Sigmoid colon (tissue), 4 donors: ENCODE data around the gene GRB7.

Source experiments
- EP300 ChIP-seq, 4 donors: sonication (generic); formaldehyde crosslinking; IDR thresholded peaks; one replicate each; pipeline ENCODE4 v1.6.1; 2017; ENCODE audit warnings: antibody characterized with exemption in 4 of 4
- POLR2A ChIP-seq, 2 donors: fragments of 450-650 bp; IDR thresholded peaks; one replicate each; pipeline ENCODE4 v1.6.1; 2016; ENCODE audit warnings: antibody characterized with exemption in 2 of 2, mild to moderate bottlenecking in 2 of 2, moderate library complexity in 2 of 2
- POLR2AphosphoS5 ChIP-seq, 4 donors: sonication (generic); formaldehyde crosslinking; IDR thresholded peaks; one replicate each; pipeline ENCODE4 v1.6.1; 2017; ENCODE audit warnings: antibody characterized with exemption in 4 of 4
- TF ChIP-seq, protein P1 (sequence below), 4 experiments: fragments of 450-650 bp in 3 of 4; fragments of 200-600 bp in 1 of 4; IDR thresholded peaks; one replicate each; pipeline ENCODE4 v1.5.1; 2016 to 2019; ENCODE audit warnings: antibody characterized with exemption in 4 of 4, mild to moderate bottlenecking in 3 of 4, moderate library complexity in 2 of 4

DNA sequence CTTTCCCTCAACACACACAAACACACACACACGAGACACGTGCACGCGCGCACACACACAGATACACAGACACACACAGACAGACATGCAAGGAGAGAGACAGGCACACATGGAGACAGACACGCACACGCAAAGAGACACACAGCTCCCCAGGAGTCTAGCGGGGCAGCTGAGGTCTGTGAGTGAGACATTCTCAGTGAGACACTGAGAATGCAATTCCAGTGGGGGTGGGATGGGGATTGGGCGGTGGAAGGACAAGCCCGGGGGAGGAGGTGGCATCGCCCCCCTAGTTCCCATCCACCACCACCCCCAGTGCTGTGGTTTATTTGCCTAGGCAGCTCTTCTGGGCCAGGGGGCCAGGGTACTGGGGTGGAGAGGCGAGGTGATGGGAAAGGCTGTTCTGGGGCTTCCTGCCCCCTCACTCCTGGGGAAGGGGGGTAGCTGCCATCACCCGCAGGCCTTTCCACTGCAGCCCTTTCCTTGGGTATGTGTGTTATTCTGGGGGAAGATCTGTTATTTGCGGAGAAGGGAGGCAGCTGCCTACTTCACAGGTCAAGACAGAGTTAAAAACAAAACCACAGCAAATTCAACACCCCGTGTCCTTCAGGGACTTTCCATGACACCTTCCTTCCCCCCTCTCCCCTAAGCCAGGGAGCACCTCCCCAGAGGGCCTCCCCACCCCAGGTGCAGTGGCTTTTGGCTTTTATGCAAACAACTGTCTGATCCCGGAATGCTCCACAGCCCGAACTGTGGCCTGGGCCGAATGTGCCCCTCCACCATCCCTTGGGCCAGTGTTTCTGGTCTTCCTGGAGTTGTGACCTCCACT lies 18.0 kb downstream of the GRB7 start:
- TF ChIP-seq, protein P1, sequence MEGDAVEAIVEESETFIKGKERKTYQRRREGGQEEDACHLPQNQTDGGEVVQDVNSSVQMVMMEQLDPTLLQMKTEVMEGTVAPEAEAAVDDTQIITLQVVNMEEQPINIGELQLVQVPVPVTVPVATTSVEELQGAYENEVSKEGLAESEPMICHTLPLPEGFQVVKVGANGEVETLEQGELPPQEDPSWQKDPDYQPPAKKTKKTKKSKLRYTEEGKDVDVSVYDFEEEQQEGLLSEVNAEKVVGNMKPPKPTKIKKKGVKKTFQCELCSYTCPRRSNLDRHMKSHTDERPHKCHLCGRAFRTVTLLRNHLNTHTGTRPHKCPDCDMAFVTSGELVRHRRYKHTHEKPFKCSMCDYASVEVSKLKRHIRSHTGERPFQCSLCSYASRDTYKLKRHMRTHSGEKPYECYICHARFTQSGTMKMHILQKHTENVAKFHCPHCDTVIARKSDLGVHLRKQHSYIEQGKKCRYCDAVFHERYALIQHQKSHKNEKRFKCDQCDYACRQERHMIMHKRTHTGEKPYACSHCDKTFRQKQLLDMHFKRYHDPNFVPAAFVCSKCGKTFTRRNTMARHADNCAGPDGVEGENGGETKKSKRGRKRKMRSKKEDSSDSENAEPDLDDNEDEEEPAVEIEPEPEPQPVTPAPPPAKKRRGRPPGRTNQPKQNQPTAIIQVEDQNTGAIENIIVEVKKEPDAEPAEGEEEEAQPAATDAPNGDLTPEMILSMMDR (IDR thresholded peaks at IDR 0.05) = no peak
- TF ChIP-seq EP300 (IDR thresholded peaks at IDR 0.05) (no peak), POLR2A (IDR thresholded peaks at IDR 0.05) (no peak), POLR2AphosphoS5 (IDR thresholded peaks at IDR 0.05) (no peak)
